Activated T-cell treated with anti-CD3 and anti-CD28 coated beads for 1 hour (primary cell): ENCODE results near the gene PCGF3.

Source experiments
- DNase-seq: peaks from one replicate; pipeline ENCODE4 v3.0.0-alpha.2; 2020; ENCODE audit warnings: low read depth

The PCGF3 gene

DNA sequence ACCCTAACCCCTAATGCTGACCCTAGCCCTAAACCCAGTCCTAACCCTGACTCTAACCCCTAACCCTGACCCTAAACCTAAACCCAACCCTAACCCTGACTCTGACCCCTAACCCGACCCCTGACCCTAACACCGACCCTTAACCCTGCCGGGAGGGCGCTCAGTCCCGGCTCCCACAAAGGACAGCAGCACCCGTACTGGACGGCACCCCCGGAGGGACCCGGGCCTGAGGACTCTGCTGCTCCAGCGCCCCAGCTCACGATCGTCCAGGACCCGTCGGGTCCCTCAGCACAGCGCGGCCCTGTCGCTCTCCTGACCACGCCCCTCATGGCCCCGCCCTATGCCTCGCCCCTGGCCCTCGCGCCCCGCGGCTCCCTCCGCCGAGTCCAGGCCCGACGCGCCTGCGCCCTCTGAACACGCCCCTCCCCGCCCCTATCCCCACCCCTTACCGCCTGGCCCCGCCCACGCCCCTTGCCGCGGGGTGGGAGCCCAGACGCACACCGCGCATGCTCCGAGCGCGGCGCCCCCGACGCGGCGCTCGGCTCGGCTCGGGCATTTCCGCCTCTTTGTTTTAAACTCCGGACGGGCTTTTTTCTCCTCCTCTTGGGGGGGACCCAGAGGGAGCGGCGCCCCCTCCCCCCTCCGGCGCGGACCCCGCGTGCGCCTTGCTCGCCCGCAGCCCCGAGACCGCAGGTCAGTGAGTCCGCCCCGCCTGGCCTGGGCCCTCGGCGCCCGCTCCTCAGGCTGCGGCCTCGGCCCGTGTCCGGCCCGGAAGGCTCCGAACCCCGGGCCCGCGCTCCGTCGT lies at the start of gene PCGF3:
PCGF3 (plus strand) TSS at position 555 of the 805 bp plus-strand sequence. CDS start 27,849 bp downstream, outside the sequence.
- DNase-seq: peak; percentile 96

- no peak for DNase-seq
Observed at GRCh38 chr4:656436-657337, 48.9 kb upstream of the PCGF3 start.

DNA sequence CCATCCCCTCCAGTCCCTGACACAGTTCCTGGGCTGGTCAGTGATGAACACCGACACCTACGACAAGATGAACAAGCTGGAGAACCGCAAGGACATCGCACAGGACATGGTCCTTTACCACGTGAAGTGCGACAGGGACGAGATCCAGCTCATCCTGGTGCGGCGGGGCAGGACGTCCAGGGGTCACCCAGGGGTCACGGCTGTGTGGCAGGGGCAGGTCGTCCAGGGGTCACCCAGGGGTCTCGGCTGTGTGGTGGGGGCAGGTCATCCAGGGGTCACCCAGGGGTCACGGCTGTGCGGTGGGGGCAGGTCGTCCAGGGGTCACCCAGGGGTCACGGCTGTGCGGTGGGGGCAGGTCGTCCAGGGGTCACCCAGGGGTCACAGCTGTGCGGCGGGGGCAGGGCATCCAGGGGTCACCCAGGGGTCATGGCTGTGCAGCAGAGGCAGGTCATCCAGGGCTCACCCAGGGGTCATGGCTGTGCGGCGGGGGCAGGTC lies 48.2 kb upstream of the PCGF3 start:
- no peak for DNase-seq

- DNase-seq: no peak
Observed at GRCh38 chr4:657834-658667, 47.6 kb upstream of the PCGF3 start.

DNA sequence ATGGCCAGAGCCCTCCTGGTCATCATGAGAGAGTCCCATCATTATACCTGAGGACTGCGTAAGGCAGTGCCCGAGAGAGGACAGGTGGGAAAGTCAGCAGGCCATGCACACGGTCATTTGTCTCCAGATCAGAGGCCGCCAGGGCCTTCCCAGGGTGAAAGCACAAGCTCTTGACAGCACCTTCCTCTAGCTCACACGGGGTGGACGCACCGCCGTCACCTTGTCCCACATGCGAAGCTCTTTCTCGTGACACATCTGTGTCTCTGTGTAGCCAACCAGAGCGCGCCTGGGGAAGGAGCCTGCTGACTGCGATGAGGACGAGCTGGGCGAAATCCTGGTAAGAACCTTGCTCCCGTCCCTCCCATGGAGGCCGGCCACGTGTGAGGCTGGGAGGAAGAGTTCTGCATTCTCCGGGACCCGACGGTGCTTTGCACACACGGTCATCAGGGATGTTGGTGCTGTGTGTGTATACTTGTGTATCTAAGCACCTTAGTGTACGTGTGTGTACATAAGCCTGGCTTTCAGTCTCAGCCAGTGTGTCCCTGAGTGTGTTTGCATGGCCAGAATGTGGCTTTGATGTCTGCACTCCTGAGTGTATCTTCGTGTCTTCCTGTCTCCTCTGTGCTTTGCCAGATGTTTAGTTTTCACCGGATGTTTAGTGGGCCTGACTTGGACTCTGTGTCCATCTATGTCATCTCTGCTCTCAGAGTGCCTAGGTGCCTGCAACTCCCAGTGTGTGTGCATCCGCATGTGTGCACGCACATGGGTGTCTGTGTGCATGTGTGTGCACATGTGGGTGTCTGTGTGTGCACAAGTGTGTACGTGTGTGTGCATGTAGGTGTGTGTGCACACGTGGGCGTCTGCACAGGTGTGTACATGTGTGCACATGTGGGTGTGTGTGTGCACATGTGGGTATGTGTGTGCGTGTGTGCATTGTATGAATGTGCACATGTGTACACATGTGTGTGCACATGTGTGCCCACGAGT lies 46.7 kb upstream of the PCGF3 start:
- DNase-seq: no peak

- DNase-seq: no peak
Observed at GRCh38 chr4:659851-660250, 45.8 kb upstream of the PCGF3 start.

- DNase-seq: no peak
Observed at GRCh38 chr4:660401-660800, 45.2 kb upstream of the PCGF3 start.

DNA sequence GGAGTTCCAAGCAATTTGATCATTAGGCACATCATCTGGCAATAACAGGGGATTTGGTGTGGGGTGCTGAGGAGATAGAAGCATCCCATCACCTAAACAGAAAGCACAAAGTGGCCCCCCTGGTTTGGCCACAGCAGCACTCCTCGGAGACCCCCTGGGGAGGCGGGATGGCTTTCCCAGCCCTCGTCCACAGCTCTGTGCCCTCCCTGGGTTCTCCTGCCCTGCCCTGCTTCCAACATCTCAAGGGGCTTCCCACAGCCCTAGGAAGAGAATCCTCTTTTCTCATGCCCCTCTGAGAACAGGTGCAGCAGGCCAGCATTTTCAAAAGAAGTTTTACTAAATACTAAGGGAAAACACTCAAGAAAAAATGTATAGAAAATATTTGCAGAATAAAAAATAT lies 44.4 kb upstream of the PCGF3 start:
- no peak for DNase-seq

DNA sequence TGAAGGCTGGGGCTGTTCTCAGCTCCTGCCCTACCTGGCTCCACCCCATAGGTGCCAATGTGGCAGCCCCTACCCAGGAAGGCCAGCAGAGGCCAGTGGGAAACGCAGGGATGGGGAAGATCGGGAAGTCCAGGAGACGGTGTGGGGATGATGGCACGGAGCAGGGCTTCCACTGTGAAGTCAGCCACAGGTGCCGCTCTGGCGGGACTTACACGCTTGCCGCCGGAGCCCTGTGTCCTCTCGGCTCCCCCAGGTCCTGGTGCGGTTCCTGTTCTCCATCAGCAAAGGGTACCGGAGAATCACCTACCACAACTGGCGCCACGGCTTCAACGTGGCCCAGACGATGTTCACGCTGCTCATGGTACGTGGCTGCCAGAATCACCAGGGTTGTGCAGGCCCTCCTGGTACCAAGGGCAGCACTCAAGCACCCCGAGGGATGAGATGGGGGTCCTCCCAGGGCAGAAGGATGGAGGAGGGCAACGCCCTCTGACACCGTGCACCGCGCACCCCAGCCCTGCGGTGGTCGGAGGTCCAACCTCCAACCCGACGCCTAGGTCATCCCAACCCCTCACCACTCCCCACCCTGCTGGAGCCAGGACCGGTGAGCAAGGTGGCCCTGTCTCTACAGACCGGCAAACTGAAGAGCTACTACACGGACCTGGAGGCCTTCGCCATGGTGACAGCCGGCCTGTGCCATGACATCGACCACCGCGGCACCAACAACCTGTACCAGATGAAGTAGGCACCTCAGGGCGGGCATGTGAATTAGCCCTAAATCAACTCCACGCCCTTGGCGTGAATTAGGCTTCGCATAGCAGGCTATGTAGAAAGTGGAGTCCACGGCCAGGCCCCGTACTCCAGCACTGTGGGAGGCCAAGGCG lies 43.5 kb upstream of the PCGF3 start:
- DNase-seq: no peak

GRCh38 chr4:663046-663437 lies 42.6 kb upstream of the PCGF3 start:
- DNase-seq: no peak

DNA sequence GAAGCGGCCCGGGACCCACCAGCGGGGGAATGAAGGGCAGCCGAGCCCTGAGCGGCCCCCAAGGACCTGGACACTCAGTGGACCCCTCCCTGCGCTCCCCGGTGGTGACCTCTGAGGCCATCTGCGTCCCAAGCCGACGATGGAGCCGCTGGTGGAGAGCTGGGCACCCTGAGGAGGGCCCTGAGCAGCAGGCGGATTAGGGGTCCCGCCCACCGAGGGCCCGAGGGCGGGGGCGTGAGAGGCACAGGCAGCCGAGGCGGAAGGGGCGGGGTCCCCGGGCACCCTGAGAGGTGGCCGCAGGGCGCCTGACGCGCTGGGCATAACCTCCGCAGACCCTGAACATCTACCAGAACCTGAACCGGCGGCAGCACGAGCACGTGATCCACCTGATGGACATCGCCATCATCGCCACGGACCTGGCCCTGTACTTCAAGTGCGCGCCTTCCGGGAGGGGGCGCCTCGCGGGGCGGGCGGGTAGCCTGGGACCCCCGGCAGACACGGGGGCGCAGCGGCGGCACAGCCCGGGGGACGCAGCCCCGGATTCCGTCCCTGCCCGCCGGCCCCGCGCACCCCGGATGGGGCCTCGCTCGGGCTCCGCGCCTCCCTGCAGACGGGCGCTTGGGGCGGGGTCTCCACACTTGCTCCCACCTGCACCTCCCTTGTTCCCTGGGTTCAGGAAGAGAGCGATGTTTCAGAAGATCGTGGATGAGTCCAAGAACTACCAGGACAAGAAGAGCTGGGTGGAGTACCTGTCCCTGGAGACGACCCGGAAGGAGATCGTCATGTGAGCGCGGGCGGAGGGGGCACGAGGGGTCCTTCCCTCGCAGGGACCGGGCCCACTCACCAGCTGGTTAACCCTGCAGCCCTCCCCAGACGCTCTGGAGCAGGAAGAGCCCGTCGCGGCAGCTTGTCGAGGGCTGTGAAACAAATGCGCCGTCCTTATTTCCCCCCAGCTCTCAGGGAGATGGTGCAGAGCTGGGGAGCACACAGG lies 41.9 kb upstream of the PCGF3 start:
- peak; percentile 67 for DNase-seq

DNA sequence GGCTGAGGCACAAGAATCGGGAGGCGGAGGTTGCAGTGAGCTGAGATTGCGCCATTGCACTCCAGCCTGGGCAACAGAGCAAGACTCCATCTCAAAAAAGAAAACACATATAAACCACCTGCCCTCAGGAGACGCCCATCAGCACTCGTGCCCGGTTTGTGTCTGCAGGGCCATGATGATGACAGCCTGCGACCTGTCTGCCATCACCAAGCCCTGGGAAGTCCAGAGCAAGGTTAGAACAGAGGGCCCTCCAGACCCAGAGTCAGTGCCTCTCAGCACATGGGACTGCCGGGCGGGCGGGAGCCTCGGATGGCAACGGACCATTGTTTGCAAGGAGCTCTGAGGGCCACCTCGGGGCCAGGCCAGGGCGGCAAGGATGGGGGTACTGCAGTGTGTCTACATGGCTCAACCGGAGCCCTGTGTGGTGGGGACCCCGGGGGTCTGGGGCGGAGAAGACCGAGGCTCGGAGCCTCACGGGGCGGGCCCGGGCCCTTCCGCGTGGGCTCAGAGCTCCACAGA lies 40.9 kb upstream of the PCGF3 start:
- DNase-seq: no peak

DNA sequence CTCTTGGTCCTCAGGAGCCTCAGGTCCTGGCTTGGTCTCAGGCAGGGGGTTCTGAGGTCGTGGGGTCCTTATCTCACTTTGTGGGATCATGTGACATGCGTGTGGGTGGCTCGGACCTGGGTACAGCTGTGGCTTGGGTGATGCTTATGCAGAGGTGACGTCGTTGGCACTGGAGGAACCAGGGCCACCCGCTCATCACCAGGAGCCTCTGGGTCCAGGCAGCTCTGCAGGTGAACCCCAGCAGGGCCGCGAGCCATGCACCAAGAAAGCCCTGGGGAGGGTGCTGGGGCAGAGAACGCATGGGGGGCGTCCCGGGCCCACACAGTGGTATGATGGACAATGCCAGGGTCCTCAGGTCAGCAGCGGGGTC lies 40.3 kb upstream of the PCGF3 start:
- no peak for DNase-seq

DNA sequence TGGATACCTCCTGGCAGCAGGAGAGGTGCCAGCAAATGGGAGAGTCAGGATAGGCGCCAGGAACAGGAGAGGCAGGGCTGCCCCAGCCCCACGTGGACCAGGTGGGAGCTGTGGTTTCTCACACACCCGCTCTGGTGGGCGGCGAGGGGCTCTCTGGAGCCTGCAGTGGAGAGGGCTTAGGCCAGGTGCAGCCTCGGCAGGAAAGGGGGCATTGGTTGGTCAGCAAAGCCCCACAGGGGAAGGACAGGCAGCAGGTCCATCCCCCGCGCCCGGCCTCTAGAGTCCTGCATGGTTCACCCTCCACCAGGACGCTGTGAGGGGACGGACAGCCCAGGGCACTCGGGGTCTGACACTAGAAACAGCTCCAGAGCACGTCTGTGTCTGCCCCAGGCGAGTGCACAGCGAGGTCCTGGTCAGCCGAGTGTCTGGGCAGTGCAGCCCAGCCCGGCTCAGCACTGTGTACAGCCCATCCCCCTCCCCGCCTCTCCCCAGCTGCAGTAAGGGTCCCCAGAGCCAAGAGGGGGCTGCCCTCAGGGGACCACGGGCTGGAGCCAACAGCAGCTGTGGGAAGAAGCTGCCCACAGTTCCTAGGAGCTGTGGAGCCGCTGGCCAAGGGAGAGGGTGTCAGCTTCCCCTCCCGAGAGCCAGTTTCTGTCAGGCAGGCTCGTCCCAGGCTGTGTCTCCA lies 39.7 kb upstream of the PCGF3 start:
- no peak for DNase-seq

DNA sequence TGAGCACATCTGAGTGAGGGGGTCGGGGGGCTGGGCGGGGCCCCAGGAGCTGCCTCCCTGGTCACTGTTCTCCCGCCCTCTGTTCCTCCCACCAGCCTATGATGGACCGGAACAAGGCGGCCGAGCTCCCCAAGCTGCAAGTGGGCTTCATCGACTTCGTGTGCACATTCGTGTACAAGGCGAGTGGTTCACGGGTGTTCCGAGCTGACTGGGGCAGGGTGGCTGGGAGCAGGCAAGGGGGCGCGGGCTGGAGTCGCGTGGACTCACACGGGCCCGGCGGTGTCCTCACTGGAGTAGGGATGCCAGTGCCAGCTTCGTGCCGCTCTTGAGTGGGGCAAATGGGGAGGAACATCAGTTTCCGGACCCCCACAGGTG lies 39.2 kb upstream of the PCGF3 start:
- DNase-seq: no peak

DNA sequence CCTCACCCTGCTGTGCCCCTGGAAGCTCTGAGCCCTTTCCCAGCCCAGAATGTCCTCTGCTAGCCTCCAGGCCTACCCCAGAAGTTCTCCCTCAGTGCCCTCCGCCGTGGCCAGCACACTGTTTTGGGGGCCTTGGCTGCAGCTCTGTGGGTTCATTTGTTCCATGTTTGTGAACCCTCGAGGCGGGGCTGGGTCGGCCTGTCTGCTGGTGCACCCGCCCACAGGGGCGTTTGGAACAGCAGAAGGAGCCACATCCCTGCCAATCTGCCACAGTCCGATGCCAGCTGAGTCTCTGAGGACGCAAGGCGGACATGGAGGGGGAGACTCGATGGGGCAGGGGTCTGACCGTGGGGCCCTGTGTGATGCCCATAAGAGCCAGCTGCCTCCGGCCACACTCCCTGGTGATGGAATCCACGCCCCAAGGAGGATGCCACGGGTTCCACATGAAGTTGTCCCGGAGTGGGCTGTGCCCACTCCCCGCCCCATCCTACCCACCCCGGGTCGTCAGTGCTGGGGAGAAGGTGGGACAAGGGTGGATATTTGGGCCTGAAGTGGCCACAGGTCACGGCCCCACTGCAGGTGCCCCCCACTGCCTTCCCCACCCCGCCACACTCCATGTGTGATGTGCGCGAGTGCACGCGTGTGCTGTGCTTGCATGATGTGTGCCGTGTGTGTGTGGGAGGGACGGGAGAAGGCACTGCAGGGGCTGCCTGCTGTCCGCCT lies 38.6 kb upstream of the PCGF3 start:
- no peak for DNase-seq

GRCh38 chr4:667545-667925 lies 38.1 kb upstream of the PCGF3 start:
- DNase-seq: no peak
